Right cardiac atrium (tissue), 5 donors: ENCODE data around the gene PIK3R1. TPM values are rescaled to one million over a fixed set of nuclear protein-coding genes. Genes with fewer than 3 reads are reported as not detected.

Source experiments
- ATAC-seq, 2 donors: fragments of 200-7000 bp; cut with Tn5 transposase; one replicate each; pipeline versions ENCODE4 v1.8.0 to v1.9.1; 2020; ENCODE audit warnings: moderate library complexity in 2 of 2, mild to moderate bottlenecking in 1 of 2
- DNase-seq, 3 donors: peaks; one replicate each; pipeline ENCODE4 v3.0.0-alpha.2; 2020
- H3K27ac ChIP-seq: one replicate; pipeline ENCODE4 v1.5.1; 2013; ENCODE audit warnings: mild to moderate bottlenecking, low read length, control low read depth, moderate library complexity
- H3K27me3 ChIP-seq: one replicate; pipeline ENCODE4 v1.6.1; 2013; ENCODE audit not compliant: control insufficient read depth, insufficient read depth
- H3K4me1 ChIP-seq: one replicate; pipeline ENCODE4 v1.6.1; 2013; ENCODE audit warnings: low read length; ENCODE audit not compliant: control insufficient read depth, insufficient read depth
- H3K4me3 ChIP-seq: one replicate; pipeline ENCODE4 v1.5.1; 2013; ENCODE audit warnings: low read length, control low read depth
- H3K9me3 ChIP-seq: one replicate; pipeline ENCODE4 v1.6.1; 2013; ENCODE audit warnings: low read length; ENCODE audit not compliant: control insufficient read depth
- WGBS: extraction: QIAGEN DNeasy Blood & Tissue Kit; methylation state at CpG from one replicate; pipeline ENCODE4 v1.1.7; 2013; 5-methylcytosine and 5-hydroxymethylcytosine counted together
- intact Hi-C, 4 donors: fragments of 100-400 bp; cut with DNase I; formaldehyde crosslinking; loops; one replicate each; pipeline versions ENCODE4 v1.11.0 to v1.14.0; 2022 to 2023
- polyA plus RNA-seq: library from polyadenylated mRNA; stranded (reverse); fragments of 200-250 nt; gene quantifications from one replicate; pipeline ENCODE4 v1.2.3, GENCODE V29; 2013
- total RNA-seq, 4 donors: library from RNA; stranded (reverse); fragmentation: NEBNext Ultra II Directional; extraction: Animal tissue kit (Norgen Biotek cat#: 25700); gene quantifications; one replicate each; pipeline ENCODE4 v1.2.1, GENCODE V29; 2021
- donor health status: healthy with polysubstance abuse.
- donor health status: DM: no; HTN: yes; CAD: no.
- donor health status: DM: no; HTN: no; CAD: no.
- donor health status: DM: no; HTN: yes; CAD: no; lungs with severe emphysema.
- donor health status: DM: yes; HTN: yes; CAD: no.

PIK3R1 gene
- total and polyA plus RNA-seq, 5 donors: 29.7 to 170 (median 105) TPM

- intact Hi-C loops: no loop called here
- WGBS: 58% methylated on average over 6 of the region's 6 CpGs
- no peak overlapping the region for H3K4me3 ChIP-seq
- no peaks in the 10 kb centered on the region for H3K27me3 ChIP-seq
- H3K9me3 ChIP-seq: no peaks in the 10 kb centered on the region
- no peak for DNase-seq
- peak; percentile 69 to 75 for ATAC-seq
- H3K4me1 ChIP-seq: peaks cover 2% of the 10 kb centered on the region
- no peak overlapping the region for H3K27ac ChIP-seq
Observed at GRCh38 chr5:68329554-68330255, 114.1 kb downstream of the PIK3R1 start.

- 44% methylated on average over 1 of the region's 1 CpG for WGBS
- H3K27ac ChIP-seq: no peak overlapping the region
- DNase-seq (peak in 1 of 3 donors; percentile 52), ATAC-seq (peak; percentile 68 to 75)
- H3K4me1 ChIP-seq: peaks cover 2% of the 10 kb centered on the region
- no peaks in the 10 kb centered on the region for H3K27me3 ChIP-seq
- no peaks in the 10 kb centered on the region for H3K9me3 ChIP-seq
- H3K4me3 ChIP-seq: no peak overlapping the region
- intact Hi-C loops: no loop called here
Observed at GRCh38 chr5:68330574-68330973, 115.0 kb downstream of the PIK3R1 start.

GRCh38 chr5:68331192-68332079 lies 115.9 kb downstream of the PIK3R1 start:
- no peak overlapping the region for H3K4me3 ChIP-seq
- no peaks in the 10 kb centered on the region for H3K27me3 ChIP-seq
- DNase-seq (no peak), ATAC-seq (peak in 1 of 2 donors; percentile 48)
- H3K27ac ChIP-seq: no peak overlapping the region
- no peaks in the 10 kb centered on the region for H3K9me3 ChIP-seq
- intact Hi-C loops: no loop called here
- peaks cover 2% of the 10 kb centered on the region for H3K4me1 ChIP-seq
- 78% methylated on average over 4 of the region's 4 CpGs for WGBS

GRCh38 chr5:68332080-68332451 lies 116.5 kb downstream of the PIK3R1 start:
- Histone ChIP-seq H3K9me3 (no peaks in the 10 kb centered on the region), H3K4me3 (no peak overlapping the region), H3K27ac (no peak overlapping the region), H3K4me1 (peaks cover 2% of the 10 kb centered on the region), H3K27me3 (no peaks in the 10 kb centered on the region)
- 90% methylated on average over 3 of the region's 3 CpGs for WGBS
- ATAC-seq (no peak), DNase-seq (no peak)
- intact Hi-C loops: no loop called here

GRCh38 chr5:68332556-68332955 lies 117.0 kb downstream of the PIK3R1 start:
- no peak overlapping the region for H3K27ac ChIP-seq

GRCh38 chr5:68333649-68334552 lies 118.3 kb downstream of the PIK3R1 start:
- intact Hi-C loops: no loop called here
- peaks cover 4% of the 10 kb centered on the region for H3K4me1 ChIP-seq
- no peaks in the 10 kb centered on the region for H3K9me3 ChIP-seq
- ATAC-seq: no peak
- no peaks in the 10 kb centered on the region for H3K27me3 ChIP-seq
- WGBS: 89% methylated on average over 2 of the region's 2 CpGs
- DNase-seq: no peak
- no peak overlapping the region for H3K4me3 ChIP-seq
- H3K27ac ChIP-seq: no peak overlapping the region

More at GRCh38 chr5:68332556-68332955, 117.0 kb downstream of the PIK3R1 start:
- DNase-seq (no peak), ATAC-seq (no peak)
- Histone ChIP-seq H3K27me3 (no peaks in the 10 kb centered on the region), H3K9me3 (no peaks in the 10 kb centered on the region), H3K4me3 (no peak overlapping the region), H3K4me1 (peaks cover 4% of the 10 kb centered on the region)
- 66% methylated on average over 1 of the region's 1 CpG for WGBS
- intact Hi-C loops: no loop called here

GRCh38 chr5:68334553-68334886 lies 119.0 kb downstream of the PIK3R1 start:
- Histone ChIP-seq H3K4me3 (no peak overlapping the region), H3K27ac (no peak overlapping the region), H3K4me1 (peaks cover 4% of the 10 kb centered on the region), H3K9me3 (no peaks in the 10 kb centered on the region), H3K27me3 (no peaks in the 10 kb centered on the region)
- DNase-seq (no peak), ATAC-seq (no peak)
- WGBS: 86% methylated on average over 2 of the region's 2 CpGs
- intact Hi-C loops: no loop called here

GRCh38 chr5:68335075-68335474 lies 119.5 kb downstream of the PIK3R1 start:
- peaks cover 4% of the 10 kb centered on the region for H3K4me1 ChIP-seq
- H3K9me3 ChIP-seq: no peaks in the 10 kb centered on the region
- DNase-seq (no peak), ATAC-seq (no peak)
- intact Hi-C loops: no loop called here
- H3K27me3 ChIP-seq: no peaks in the 10 kb centered on the region
- no peak overlapping the region for H3K27ac ChIP-seq
- H3K4me3 ChIP-seq: no peak overlapping the region

- peaks cover 4% of the 10 kb centered on the region for H3K4me1 ChIP-seq
- no peak overlapping the region for H3K4me3 ChIP-seq
- no peaks in the 10 kb centered on the region for H3K27me3 ChIP-seq
- no peak overlapping the region for H3K27ac ChIP-seq
- DNase-seq (no peak), ATAC-seq (peak; percentile 32 to 35)
- H3K9me3 ChIP-seq: no peaks in the 10 kb centered on the region
- intact Hi-C loops: no loop called here
Observed at GRCh38 chr5:68336200-68336599, 120.6 kb downstream of the PIK3R1 start.

GRCh38 chr5:68337235-68337634 lies 121.7 kb downstream of the PIK3R1 start:
- no peak overlapping the region for H3K27ac ChIP-seq
- peak in 1 of 2 donors; percentile 9 for ATAC-seq
- WGBS: 88% methylated on average over 4 of the region's 4 CpGs
- no peak for DNase-seq
- no peak overlapping the region for H3K4me3 ChIP-seq
- intact Hi-C loops: no loop called here
- H3K9me3 ChIP-seq: no peaks in the 10 kb centered on the region
- peaks cover 4% of the 10 kb centered on the region for H3K4me1 ChIP-seq
- H3K27me3 ChIP-seq: no peaks in the 10 kb centered on the region

- DNase-seq: no peak
- 62% methylated on average over 1 of the region's 1 CpG for WGBS
Observed at GRCh38 chr5:68339921-68340321, 124.4 kb downstream of the PIK3R1 start.

More at GRCh38 chr5:68339921-68340321, 124.4 kb downstream of the PIK3R1 start:
- intact Hi-C loops: no loop called here
- ATAC-seq: no peak
- Histone ChIP-seq H3K4me3 (no peak overlapping the region), H3K9me3 (no peaks in the 10 kb centered on the region), H3K4me1 (peaks cover 10% of the 10 kb centered on the region), H3K27ac (no peak overlapping the region), H3K27me3 (no peaks in the 10 kb centered on the region)
